GM23338 (cell line): ENCODE results near the gene SHCBP1L. TPM values are rescaled to one million over a fixed set of nuclear protein-coding genes. Genes with fewer than 3 reads are reported as not detected.

Source experiments
- ATAC-seq: fragments of 200-7000 bp; cut with Tn5 transposase; 3 replicates; pipeline ENCODE4 v1.9.1; 2020
- DNase-seq: peaks from one replicate; pipeline ENCODE4 v3.0.0-alpha.2; 2015; ENCODE audit warnings: low spot score
- H2AFZ ChIP-seq: fragments of 200-600 bp; sonication (generic); 2 replicates; pipeline ENCODE4 v1.8.0; 2016; ENCODE audit warnings: antibody characterized with exemption, mild to moderate bottlenecking, moderate library complexity
- H3F3A ChIP-seq: fragments of 200-600 bp; sonication (generic); replicated peaks from 2 replicates; pipeline ENCODE4 v1.8.0; 2017; ENCODE audit warnings: antibody characterized with exemption, mixed run types, low read depth
- H3K27ac ChIP-seq: fragments of 200-600 bp; sonication (generic); 2 replicates; pipeline ENCODE4 v1.6.1; 2016; ENCODE audit warnings: low read depth
- H3K27me3 ChIP-seq: fragments of 200-600 bp; sonication (generic); 2 replicates; pipeline ENCODE4 v1.8.0; 2016; ENCODE audit warnings: mild to moderate bottlenecking, mixed run types, moderate library complexity; ENCODE audit not compliant: insufficient read depth
- H3K36me3 ChIP-seq: fragments of 200-600 bp; sonication (generic); 2 replicates; pipeline ENCODE4 v1.8.0; 2016; ENCODE audit warnings: mild to moderate bottlenecking; ENCODE audit not compliant: insufficient read depth
- H3K4me1 ChIP-seq: fragments of 200-600 bp; sonication (generic); 2 replicates; pipeline ENCODE4 v1.8.0; 2016; ENCODE audit warnings: mild to moderate bottlenecking, moderate library complexity; ENCODE audit not compliant: insufficient read depth
- H3K4me2 ChIP-seq: fragments of 200-600 bp; sonication (generic); 2 replicates; pipeline ENCODE4 v1.7.1; 2017; ENCODE audit warnings: mixed run types
- H3K4me3 ChIP-seq: fragments of 200-600 bp; sonication (generic); 2 replicates; pipeline ENCODE4 v1.6.1; 2016; ENCODE audit warnings: mixed run types
- H3K79me2 ChIP-seq: fragments of 200-600 bp; sonication (generic); replicated peaks from 2 replicates; pipeline ENCODE4 v1.8.0; 2017; ENCODE audit warnings: mild to moderate bottlenecking; ENCODE audit not compliant: insufficient read depth
- H3K9me2 ChIP-seq: fragments of 200-600 bp; sonication (generic); 2 replicates; pipeline ENCODE4 v1.8.0; 2017; ENCODE audit not compliant: insufficient read depth
- H4K20me1 ChIP-seq: fragments of 200-600 bp; sonication (generic); replicated peaks from 2 replicates; pipeline ENCODE4 v1.8.0; 2017; ENCODE audit warnings: mild to moderate bottlenecking; ENCODE audit not compliant: insufficient read depth
- H3K27ac Mint-ChIP-seq: 2 replicates; pipeline ENCODE4 v1.8.0; 2020; ENCODE audit warnings: inconsistent platforms, mild to moderate bottlenecking, moderate library complexity, mixed read lengths
- H3K27me3 Mint-ChIP-seq: 3 replicates; pipeline ENCODE4 v1.8.0; 2022; ENCODE audit warnings: low read depth, mild to moderate bottlenecking, moderate library complexity, mixed read lengths, inconsistent platforms; ENCODE audit not compliant: insufficient read depth, poor library complexity
- H3K36me3 Mint-ChIP-seq: 3 replicates; pipeline ENCODE4 v1.8.0; 2021; ENCODE audit warnings: low read depth, mild to moderate bottlenecking, inconsistent platforms, moderate library complexity, mixed read lengths
- H3K4me1 Mint-ChIP-seq: 3 replicates; pipeline ENCODE4 v1.8.0; 2020; ENCODE audit warnings: mild to moderate bottlenecking, inconsistent platforms, mixed read lengths
- H3K4me3 Mint-ChIP-seq: 3 replicates; pipeline ENCODE4 v1.8.0; 2021; ENCODE audit warnings: moderate library complexity, mild to moderate bottlenecking, inconsistent platforms, mixed read lengths
- H3K9me3 Mint-ChIP-seq: 3 replicates; pipeline ENCODE4 v1.8.0; 2020; ENCODE audit warnings: moderate library complexity, mild to moderate bottlenecking, inconsistent platforms, mixed read lengths
- CREB1 ChIP-seq: fragments of 250-450 bp; sonication (Bioruptor Pico); IDR thresholded peaks from 2 replicates; pipeline ENCODE4 v1.5.0; 2020; ENCODE audit warnings: low read depth, mild to moderate bottlenecking, moderate library complexity
- EZH2 ChIP-seq: fragments of 200-600 bp; sonication (generic); IDR thresholded peaks from one replicate; pipeline ENCODE4 v1.8.0; 2017; ENCODE audit warnings: antibody characterized with exemption, mild to moderate bottlenecking, low read depth; ENCODE audit not compliant: unreplicated experiment
- EZH2phosphoT487 ChIP-seq: fragments of 200-600 bp; sonication (generic); IDR thresholded peaks from one replicate; pipeline ENCODE4 v1.8.1; 2018; ENCODE audit warnings: antibody characterized with exemption; ENCODE audit not compliant: unreplicated experiment
- JUNB ChIP-seq: IDR thresholded peaks from one replicate; pipeline ENCODE4 v1.6.1; 2016; ENCODE audit warnings: antibody characterized with exemption; ENCODE audit not compliant: unreplicated experiment
- NANOG ChIP-seq: IDR thresholded peaks from 2 replicates; pipeline ENCODE4 v1.6.1; 2016; ENCODE audit warnings: antibody characterized with exemption, borderline replicate concordance
- POLR2AphosphoS5 ChIP-seq: IDR thresholded peaks from 2 replicates; pipeline ENCODE4 v1.6.1; 2016; ENCODE audit warnings: antibody characterized with exemption, low read depth
- STAT1 ChIP-seq: IDR thresholded peaks from one replicate; pipeline ENCODE4 v1.6.1; 2016; ENCODE audit warnings: antibody characterized with exemption; ENCODE audit not compliant: unreplicated experiment
- ZNF114 ChIP-seq: fragments of 250-450 bp; sonication (Bioruptor Pico); IDR thresholded peaks from 2 replicates; pipeline ENCODE4 v1.5.0; 2020; ENCODE audit warnings: mild to moderate bottlenecking, moderate library complexity
- ZNF331 ChIP-seq: fragments of 250-450 bp; sonication (Bioruptor Pico); IDR thresholded peaks from 2 replicates; pipeline ENCODE4 v1.5.0; 2020; ENCODE audit warnings: low read depth, mild to moderate bottlenecking, moderate library complexity
- polyA plus RNA-seq: library from polyadenylated mRNA; unstranded; fragments of >200 nt; fragmentation: Nextera tagmentation; extraction: Ambion mirVana; gene quantifications from 2 replicates; pipeline ENCODE4 v1.2.1, GENCODE V29; 2016
- total RNA-seq: library from RNA; depleted of rRNA; stranded (reverse); fragments of >200 nt; shearing (Covaris generic); gene quantifications from 2 replicates; pipeline ENCODE4 v1.2.3, GENCODE V29; 2014
- TF ChIP-seq, protein P1 (sequence below), 2 experiments: fragments of 200-600 bp in 1 of 2; sonication (generic) in 1 of 2; conservative IDR thresholded peaks; 2 replicates each; pipeline versions ENCODE4 v1.5.1 to v1.6.1; 2016 to 2017; ENCODE audit warnings: antibody characterized with exemption in 2 of 2, low read depth in 2 of 2, mild to moderate bottlenecking in 2 of 2, moderate library complexity in 1 of 2
- TF ChIP-seq, protein P2 (sequence below): IDR thresholded peaks from one replicate; pipeline ENCODE4 v1.6.1; 2018; ENCODE audit warnings: antibody characterized with exemption; ENCODE audit not compliant: unreplicated experiment
- TF ChIP-seq, protein P3 (sequence below): fragments of 250-450 bp; sonication (Bioruptor Pico); IDR thresholded peaks from 2 replicates; pipeline ENCODE4 v1.5.0; 2020; ENCODE audit warnings: mild to moderate bottlenecking, moderate library complexity
- TF ChIP-seq, protein P4 (sequence below): IDR thresholded peaks from 2 replicates; pipeline ENCODE4 v1.6.1; 2016; ENCODE audit warnings: antibody characterized with exemption

The SHCBP1L gene
- total and polyA plus RNA-seq, 2 experiments from 2014 or later, result not detected

DNA sequence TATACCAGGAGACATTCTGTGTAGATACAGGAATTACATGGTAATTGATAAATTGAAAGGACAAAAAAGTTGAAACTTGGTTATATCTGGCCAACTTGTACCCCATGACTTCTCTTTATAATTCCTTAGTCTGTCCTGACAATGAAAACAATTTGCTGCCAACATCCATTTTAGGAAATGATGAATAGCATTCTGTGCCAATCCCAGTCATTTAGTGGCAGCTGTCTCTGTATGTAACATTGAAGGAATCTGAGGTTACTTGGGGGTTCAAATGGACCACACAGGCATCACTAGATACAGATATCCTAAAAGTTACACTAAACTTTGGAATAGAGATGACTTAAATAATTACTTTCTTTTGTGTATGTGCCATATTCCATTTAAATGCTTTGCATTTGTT, 75.6 kb downstream of the SHCBP1L start:
- Histone ChIP-seq H3F3A (peaks cover 14% of the 10 kb centered on the region; the same call in 1 of the 2 replicates), H3K4me3 (no peak overlapping the region), H3K79me2 (peaks cover 31% of the 10 kb centered on the region), H3K27ac (no peak overlapping the region), H3K36me3 (peaks cover 99% of the 10 kb centered on the region), H3K4me1 (no peaks in the 10 kb centered on the region), H2AFZ (no peak overlapping the region), H4K20me1 (peaks cover 15% of the 10 kb centered on the region), H3K9me2 (no peaks in the 10 kb centered on the region), H3K4me2 (no peak overlapping the region), H3K27me3 (no peaks in the 10 kb centered on the region)
- DNase-seq (no peak), ATAC-seq (no peak)
- Mint-ChIP-seq H3K4me1 (no peaks in the 10 kb centered on the region), H3K4me3 (no peak overlapping the region), H3K27me3 (peaks cover 2% of the 10 kb centered on the region), H3K9me3 (no peaks in the 10 kb centered on the region), H3K27ac (no peak overlapping the region), H3K36me3 (peaks cover 100% of the 10 kb centered on the region)
- TF ChIP-seq ZNF331 (CRISPR knock-in tag) (no peak), JUNB (no peak), EZH2 (no peak), POLR2AphosphoS5 (no peak), EZH2phosphoT487 (no peak), ZNF114 (CRISPR knock-in tag) (no peak), CREB1 (no peak), STAT1 (no peak), NANOG (no peak)
- TF ChIP-seq, protein P1, sequence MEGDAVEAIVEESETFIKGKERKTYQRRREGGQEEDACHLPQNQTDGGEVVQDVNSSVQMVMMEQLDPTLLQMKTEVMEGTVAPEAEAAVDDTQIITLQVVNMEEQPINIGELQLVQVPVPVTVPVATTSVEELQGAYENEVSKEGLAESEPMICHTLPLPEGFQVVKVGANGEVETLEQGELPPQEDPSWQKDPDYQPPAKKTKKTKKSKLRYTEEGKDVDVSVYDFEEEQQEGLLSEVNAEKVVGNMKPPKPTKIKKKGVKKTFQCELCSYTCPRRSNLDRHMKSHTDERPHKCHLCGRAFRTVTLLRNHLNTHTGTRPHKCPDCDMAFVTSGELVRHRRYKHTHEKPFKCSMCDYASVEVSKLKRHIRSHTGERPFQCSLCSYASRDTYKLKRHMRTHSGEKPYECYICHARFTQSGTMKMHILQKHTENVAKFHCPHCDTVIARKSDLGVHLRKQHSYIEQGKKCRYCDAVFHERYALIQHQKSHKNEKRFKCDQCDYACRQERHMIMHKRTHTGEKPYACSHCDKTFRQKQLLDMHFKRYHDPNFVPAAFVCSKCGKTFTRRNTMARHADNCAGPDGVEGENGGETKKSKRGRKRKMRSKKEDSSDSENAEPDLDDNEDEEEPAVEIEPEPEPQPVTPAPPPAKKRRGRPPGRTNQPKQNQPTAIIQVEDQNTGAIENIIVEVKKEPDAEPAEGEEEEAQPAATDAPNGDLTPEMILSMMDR (conservative IDR thresholded peaks at IDR 0.05; ENCODE audit: low read depth in 2 of 2), result no peak
- TF ChIP-seq, protein P2, sequence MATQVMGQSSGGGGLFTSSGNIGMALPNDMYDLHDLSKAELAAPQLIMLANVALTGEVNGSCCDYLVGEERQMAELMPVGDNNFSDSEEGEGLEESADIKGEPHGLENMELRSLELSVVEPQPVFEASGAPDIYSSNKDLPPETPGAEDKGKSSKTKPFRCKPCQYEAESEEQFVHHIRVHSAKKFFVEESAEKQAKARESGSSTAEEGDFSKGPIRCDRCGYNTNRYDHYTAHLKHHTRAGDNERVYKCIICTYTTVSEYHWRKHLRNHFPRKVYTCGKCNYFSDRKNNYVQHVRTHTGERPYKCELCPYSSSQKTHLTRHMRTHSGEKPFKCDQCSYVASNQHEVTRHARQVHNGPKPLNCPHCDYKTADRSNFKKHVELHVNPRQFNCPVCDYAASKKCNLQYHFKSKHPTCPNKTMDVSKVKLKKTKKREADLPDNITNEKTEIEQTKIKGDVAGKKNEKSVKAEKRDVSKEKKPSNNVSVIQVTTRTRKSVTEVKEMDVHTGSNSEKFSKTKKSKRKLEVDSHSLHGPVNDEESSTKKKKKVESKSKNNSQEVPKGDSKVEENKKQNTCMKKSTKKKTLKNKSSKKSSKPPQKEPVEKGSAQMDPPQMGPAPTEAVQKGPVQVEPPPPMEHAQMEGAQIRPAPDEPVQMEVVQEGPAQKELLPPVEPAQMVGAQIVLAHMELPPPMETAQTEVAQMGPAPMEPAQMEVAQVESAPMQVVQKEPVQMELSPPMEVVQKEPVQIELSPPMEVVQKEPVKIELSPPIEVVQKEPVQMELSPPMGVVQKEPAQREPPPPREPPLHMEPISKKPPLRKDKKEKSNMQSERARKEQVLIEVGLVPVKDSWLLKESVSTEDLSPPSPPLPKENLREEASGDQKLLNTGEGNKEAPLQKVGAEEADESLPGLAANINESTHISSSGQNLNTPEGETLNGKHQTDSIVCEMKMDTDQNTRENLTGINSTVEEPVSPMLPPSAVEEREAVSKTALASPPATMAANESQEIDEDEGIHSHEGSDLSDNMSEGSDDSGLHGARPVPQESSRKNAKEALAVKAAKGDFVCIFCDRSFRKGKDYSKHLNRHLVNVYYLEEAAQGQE, result no peak
- TF ChIP-seq, protein P3, sequence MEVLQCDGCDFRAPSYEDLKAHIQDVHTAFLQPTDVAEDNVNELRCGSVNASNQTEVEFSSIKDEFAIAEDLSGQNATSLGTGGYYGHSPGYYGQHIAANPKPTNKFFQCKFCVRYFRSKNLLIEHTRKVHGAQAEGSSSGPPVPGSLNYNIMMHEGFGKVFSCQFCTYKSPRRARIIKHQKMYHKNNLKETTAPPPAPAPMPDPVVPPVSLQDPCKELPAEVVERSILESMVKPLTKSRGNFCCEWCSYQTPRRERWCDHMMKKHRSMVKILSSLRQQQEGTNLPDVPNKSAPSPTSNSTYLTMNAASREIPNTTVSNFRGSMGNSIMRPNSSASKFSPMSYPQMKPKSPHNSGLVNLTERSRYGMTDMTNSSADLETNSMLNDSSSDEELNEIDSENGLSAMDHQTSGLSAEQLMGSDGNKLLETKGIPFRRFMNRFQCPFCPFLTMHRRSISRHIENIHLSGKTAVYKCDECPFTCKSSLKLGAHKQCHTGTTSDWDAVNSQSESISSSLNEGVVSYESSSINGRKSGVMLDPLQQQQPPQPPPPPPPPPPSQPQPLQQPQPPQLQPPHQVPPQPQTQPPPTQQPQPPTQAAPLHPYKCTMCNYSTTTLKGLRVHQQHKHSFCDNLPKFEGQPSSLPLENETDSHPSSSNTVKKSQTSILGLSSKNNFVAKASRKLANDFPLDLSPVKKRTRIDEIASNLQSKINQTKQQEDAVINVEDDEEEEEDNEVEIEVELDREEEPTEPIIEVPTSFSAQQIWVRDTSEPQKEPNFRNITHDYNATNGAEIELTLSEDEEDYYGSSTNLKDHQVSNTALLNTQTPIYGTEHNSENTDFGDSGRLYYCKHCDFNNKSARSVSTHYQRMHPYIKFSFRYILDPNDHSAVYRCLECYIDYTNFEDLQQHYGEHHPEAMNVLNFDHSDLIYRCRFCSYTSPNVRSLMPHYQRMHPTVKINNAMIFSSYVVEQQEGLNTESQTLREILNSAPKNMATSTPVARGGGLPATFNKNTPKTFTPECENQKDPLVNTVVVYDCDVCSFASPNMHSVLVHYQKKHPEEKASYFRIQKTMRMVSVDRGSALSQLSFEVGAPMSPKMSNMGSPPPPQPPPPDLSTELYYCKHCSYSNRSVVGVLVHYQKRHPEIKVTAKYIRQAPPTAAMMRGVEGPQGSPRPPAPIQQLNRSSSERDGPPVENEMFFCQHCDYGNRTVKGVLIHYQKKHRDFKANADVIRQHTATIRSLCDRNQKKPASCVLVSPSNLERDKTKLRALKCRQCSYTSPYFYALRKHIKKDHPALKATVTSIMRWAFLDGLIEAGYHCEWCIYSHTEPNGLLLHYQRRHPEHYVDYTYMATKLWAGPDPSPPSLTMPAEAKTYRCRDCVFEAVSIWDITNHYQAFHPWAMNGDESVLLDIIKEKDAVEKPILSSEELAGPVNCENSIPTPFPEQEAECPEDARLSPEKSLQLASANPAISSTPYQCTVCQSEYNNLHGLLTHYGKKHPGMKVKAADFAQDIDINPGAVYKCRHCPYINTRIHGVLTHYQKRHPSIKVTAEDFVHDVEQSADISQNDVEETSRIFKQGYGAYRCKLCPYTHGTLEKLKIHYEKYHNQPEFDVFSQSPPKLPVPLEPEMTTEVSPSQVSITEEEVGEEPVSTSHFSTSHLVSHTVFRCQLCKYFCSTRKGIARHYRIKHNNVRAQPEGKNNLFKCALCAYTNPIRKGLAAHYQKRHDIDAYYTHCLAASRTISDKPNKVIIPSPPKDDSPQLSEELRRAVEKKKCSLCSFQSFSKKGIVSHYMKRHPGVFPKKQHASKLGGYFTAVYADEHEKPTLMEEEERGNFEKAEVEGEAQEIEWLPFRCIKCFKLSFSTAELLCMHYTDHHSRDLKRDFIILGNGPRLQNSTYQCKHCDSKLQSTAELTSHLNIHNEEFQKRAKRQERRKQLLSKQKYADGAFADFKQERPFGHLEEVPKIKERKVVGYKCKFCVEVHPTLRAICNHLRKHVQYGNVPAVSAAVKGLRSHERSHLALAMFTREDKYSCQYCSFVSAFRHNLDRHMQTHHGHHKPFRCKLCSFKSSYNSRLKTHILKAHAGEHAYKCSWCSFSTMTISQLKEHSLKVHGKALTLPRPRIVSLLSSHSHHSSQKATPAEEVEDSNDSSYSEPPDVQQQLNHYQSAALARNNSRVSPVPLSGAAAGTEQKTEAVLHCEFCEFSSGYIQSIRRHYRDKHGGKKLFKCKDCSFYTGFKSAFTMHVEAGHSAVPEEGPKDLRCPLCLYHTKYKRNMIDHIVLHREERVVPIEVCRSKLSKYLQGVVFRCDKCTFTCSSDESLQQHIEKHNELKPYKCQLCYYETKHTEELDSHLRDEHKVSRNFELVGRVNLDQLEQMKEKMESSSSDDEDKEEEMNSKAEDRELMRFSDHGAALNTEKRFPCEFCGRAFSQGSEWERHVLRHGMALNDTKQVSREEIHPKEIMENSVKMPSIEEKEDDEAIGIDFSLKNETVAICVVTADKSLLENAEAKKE (CRISPR knock-in tag), result no peak
- TF ChIP-seq, protein P4, sequence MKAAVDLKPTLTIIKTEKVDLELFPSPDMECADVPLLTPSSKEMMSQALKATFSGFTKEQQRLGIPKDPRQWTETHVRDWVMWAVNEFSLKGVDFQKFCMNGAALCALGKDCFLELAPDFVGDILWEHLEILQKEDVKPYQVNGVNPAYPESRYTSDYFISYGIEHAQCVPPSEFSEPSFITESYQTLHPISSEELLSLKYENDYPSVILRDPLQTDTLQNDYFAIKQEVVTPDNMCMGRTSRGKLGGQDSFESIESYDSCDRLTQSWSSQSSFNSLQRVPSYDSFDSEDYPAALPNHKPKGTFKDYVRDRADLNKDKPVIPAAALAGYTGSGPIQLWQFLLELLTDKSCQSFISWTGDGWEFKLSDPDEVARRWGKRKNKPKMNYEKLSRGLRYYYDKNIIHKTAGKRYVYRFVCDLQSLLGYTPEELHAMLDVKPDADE, result no peak
